Uterus (tissue), 2 donors: ENCODE measurements around the gene LIF.

ENCODE experiments used
- CTCF ChIP-seq, 4 experiments: fragments of 200-600 bp in 2 of 4; fragments of 450-650 bp in 2 of 4; sonication (generic) in 2 of 4; IDR thresholded peaks; one replicate each; pipeline ENCODE4 v1.5.1; 2016 to 2019; ENCODE audit warnings: antibody characterized with exemption in 4 of 4, mild to moderate bottlenecking in 2 of 4, moderate library complexity in 1 of 4
- POLR2A ChIP-seq, 2 donors: fragments of 450-650 bp; IDR thresholded peaks; one replicate each; pipeline ENCODE4 v1.6.1; 2016; ENCODE audit warnings: antibody characterized with exemption in 2 of 2, mild to moderate bottlenecking in 1 of 2, moderate library complexity in 1 of 2

- no peak for TF ChIP-seq CTCF (IDR thresholded peaks at IDR 0.05)
- TF ChIP-seq POLR2A (IDR thresholded peaks at IDR 0.05), result no peak
These were observed 20.2 kb downstream of the LIF start for GRCh38 chr22:30226192-30226832.
